Measurements from ENCODE around the gene HSPA14. TPM values are rescaled to one million over a fixed set of nuclear protein-coding genes. Genes with fewer than 3 reads are reported as not detected.
"Not testable (repeated sequence)": the region's sequence is repeated elsewhere in the genome, so short reads cannot be mapped to it uniquely, and the experiment has no call there.

Gene HSPA14
- total RNA-seq, 2 donors from 2014 or later = 22.3 to 32.0 TPM

DNA sequence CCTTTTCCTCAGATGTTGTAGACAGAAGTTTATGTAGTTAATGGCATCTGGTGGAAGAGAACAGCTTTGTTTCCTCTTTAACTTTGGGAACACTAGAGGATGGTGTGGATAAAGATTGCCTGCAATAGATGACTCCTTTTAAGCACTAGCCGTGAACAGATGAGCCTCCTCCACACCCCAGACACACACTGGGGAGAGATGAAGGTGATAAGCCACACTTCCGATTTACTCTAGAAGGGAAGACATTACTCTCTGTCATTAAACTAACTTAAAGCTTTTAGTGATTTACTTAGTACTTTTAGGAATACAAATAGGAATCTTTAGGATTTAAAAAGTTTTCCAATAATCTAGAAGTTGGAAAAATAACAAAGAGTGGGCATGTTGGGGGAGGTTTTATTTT lies 6.8 kb downstream of the HSPA14 start:
- ATAC-seq (replicated peaks in 1 of 2) (no peak), DNase-seq (no peak)
- H3K27ac Mint-ChIP-seq = peak overlapping the region; percentile 76
- H3K27me3 Mint-ChIP-seq (ENCODE audit: low read depth) = no peaks in the 10 kb centered on the region
- H3K9me3 Mint-ChIP-seq = no peaks in the 10 kb centered on the region
- H3K36me3 Mint-ChIP-seq (ENCODE audit: insufficient read depth in 2 of 2) = peaks cover 4 to 27% of the 10 kb centered on the region in 2 donors
- H3K4me3 Mint-ChIP-seq = no peak overlapping the region
- H3K4me1 Mint-ChIP-seq (ENCODE audit: low read depth) = peaks cover 11% of the 10 kb centered on the region

DNA sequence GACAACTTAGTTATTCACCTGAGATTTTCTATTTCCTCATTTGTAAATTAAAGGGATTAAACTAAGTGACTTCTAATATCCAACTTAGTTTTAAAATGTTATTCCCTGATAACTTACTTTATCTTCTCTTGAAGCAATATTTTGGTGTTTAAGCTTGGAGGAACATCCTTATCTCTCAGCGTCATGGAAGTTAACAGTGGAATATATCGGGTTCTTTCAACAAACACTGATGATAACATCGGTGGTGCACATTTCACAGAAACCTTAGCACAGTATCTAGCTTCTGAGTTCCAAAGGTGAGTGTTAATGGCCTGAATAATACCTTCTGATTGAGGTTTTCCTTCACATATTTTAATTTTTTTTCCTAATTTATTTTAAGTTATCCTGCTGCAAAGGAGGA lies 14.1 kb downstream of the HSPA14 start:
- Mint-ChIP-seq H3K36me3 (ENCODE audit: insufficient read depth in 2 of 2) (peaks cover 4 to 18% of the 10 kb centered on the region in 2 donors), H3K27me3 (ENCODE audit: low read depth) (no peaks in the 10 kb centered on the region), H3K4me3 (no peak overlapping the region), H3K4me1 (ENCODE audit: low read depth) (no peaks in the 10 kb centered on the region), H3K9me3 (no peaks in the 10 kb centered on the region), H3K27ac (no peak overlapping the region)
- no peak for DNase-seq
- no peak for ATAC-seq (replicated peaks in 1 of 2)

DNA sequence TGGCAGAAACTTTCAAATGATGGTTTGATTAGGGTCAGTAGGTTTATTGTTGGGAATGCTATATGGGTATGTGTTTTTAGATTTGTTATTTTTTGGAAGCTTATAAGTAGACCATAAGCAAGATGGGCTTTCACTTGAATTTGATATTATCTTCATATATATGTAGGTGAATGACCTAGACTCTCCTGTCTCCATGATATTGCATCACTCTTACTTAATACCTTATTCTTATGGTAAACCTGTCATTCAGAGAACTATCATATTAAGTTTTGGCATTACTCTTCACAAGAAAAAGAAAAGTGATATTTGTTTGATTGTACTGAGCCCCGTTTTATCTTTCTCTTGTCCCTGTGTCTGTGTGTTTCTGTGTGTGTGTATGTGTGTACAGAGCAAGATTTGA lies 17.3 kb downstream of the HSPA14 start:
- Mint-ChIP-seq H3K4me1 (ENCODE audit: low read depth) (no peaks in the 10 kb centered on the region), H3K27ac (peak overlapping the region; percentile 63), H3K4me3 (no peak overlapping the region), H3K27me3 (ENCODE audit: low read depth) (no peaks in the 10 kb centered on the region), H3K9me3 (no peaks in the 10 kb centered on the region), H3K36me3 (ENCODE audit: insufficient read depth in 2 of 2) (peaks cover 10 to 22% of the 10 kb centered on the region in 2 donors)
- DNase-seq (no peak), ATAC-seq (replicated peaks in 1 of 2) (no peak)

DNA sequence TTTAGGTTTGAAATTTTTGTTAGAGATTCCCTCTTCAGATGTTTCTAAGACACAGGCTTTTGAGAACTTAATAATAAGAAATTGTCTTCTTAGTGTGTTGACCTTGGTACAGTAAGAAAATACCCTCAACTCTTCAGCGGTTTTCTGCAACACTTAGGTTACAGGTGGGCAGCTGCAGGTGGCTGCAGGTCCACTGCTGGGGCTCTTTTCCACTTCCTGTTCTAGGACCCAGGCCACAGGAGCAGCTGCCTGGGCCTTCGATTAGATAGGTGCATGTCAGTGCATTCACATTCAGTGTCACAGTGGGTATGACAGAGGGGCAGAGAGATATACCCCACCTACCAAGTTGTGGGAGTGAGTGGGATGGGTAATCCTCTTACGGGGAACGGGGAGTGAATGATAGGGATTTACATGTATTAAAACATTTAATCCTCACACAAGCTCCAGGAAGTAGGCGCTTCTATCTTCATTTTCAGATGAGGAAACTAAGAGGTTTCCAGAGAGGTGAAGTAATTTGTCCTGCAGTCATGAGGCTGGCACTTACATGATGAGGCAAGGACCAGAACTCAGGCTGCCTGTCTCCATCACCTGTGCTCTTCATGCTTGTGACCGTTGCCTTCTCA lies 20.3 kb downstream of the HSPA14 start:
- no peaks in the 10 kb centered on the region for H3K9me3 Mint-ChIP-seq
- no peak overlapping the region for H3K4me3 Mint-ChIP-seq
- peaks cover 15 to 29% of the 10 kb centered on the region in 2 donors for H3K36me3 Mint-ChIP-seq (ENCODE audit: insufficient read depth in 2 of 2)
- DNase-seq = no peak
- no peaks in the 10 kb centered on the region for H3K27me3 Mint-ChIP-seq (ENCODE audit: low read depth)
- no peak for ATAC-seq (replicated peaks in 1 of 2)
- no peaks in the 10 kb centered on the region for H3K4me1 Mint-ChIP-seq (ENCODE audit: low read depth)
- no peak overlapping the region for H3K27ac Mint-ChIP-seq

DNA sequence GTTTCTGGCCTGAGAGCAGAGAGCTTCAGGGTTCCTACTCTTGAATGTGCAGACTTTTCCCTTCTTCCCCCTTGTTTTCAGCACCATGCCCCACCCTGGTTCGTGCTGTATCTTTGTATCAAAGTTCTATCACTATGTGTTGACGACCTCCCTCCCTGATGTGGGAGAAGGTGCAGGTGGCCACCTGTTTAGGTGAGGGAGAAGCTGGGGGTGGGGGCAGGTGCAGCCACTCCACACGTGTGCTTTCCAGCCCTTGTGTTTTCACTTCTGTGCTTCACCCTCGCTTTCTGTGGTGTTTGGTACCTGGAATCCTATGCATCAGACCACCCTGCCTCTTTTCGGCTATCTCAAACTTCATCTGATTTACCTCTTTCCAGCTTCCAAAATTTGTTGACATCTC lies 20.9 kb downstream of the HSPA14 start:
- Mint-ChIP-seq H3K36me3 (ENCODE audit: insufficient read depth in 2 of 2) (peaks cover 15 to 27% of the 10 kb centered on the region in 2 donors), H3K4me1 (ENCODE audit: low read depth) (no peaks in the 10 kb centered on the region), H3K27me3 (ENCODE audit: low read depth) (no peaks in the 10 kb centered on the region), H3K27ac (no peak overlapping the region), H3K9me3 (no peaks in the 10 kb centered on the region), H3K4me3 (no peak overlapping the region)
- DNase-seq = no peak
- ATAC-seq (replicated peaks in 1 of 2) = no peak

DNA sequence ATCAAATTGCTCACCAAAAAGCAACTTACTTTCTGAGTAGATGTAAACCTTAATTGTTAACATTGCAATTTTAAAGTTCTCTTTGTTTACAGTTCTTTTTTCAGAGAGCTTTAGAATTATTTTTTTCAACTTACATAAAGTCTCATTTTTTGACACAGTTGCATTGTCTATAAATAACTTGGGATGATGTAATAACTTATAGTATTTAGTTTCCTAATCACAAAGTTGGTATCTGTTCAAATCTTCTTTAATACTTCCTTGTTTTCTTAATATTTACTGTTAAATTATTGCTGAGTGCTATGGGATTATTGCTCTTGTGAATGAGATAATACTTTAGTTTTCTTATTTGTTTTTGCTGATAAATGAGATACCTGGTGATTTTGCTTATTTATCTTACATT lies 21.7 kb downstream of the HSPA14 start:
- no peaks in the 10 kb centered on the region for H3K27me3 Mint-ChIP-seq (ENCODE audit: low read depth)
- H3K9me3 Mint-ChIP-seq = no peaks in the 10 kb centered on the region
- H3K27ac Mint-ChIP-seq = no peak overlapping the region
- no peaks in the 10 kb centered on the region for H3K4me1 Mint-ChIP-seq (ENCODE audit: low read depth)
- no peak overlapping the region for H3K4me3 Mint-ChIP-seq
- peaks cover 12 to 25% of the 10 kb centered on the region in 2 donors for H3K36me3 Mint-ChIP-seq (ENCODE audit: insufficient read depth in 2 of 2)
- ATAC-seq (replicated peaks in 1 of 2) (no peak), DNase-seq (no peak)

DNA sequence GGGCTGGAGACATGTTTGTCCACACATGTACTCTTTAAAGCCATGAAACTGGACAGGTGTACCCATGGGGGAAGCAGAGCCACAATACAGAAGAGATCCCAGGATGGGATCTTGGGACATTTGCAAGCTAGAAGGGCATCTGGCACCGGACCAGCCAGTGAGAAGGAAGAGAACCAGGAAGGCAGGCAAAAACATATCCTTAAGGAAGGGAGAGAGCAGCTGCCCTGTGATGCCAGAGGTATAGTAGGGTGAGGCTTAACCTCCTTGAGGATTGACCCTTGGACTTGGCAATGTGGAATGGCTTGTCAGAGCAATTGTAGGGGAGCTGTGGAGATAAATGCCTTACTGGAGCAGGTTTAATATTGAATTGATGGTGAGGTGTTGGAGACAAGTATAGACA lies 22.7 kb downstream of the HSPA14 start:
- ATAC-seq (replicated peaks in 1 of 2) (no peak), DNase-seq (no peak)
- H3K4me3 Mint-ChIP-seq = no peak overlapping the region
- H3K9me3 Mint-ChIP-seq = no peaks in the 10 kb centered on the region
- H3K27me3 Mint-ChIP-seq (ENCODE audit: low read depth) = no peaks in the 10 kb centered on the region
- H3K27ac Mint-ChIP-seq = no peak overlapping the region
- peaks cover 11 to 22% of the 10 kb centered on the region in 2 donors for H3K36me3 Mint-ChIP-seq (ENCODE audit: insufficient read depth in 2 of 2)
- no peaks in the 10 kb centered on the region for H3K4me1 Mint-ChIP-seq (ENCODE audit: low read depth)

DNA sequence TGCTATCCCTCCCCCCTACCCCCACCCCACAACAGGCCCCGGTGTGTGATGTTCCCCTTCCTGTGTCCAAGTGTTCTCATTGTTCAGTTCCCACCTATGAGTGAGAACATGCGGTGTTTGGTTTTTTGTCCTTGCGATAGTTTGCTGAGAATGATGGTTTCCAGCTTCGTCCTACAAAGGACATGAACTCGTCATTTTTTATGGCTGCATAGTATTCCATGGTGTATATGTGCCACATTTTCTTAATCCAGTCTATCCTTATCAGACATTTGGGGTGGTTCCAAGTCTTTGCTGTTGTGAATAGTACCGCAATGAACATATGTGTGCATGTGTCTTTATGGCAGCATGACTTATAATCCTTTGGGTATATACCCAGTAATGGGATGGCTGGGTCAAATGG lies 26.4 kb downstream of the HSPA14 start:
- H3K4me1 Mint-ChIP-seq (ENCODE audit: low read depth); H3K27me3 Mint-ChIP-seq (ENCODE audit: low read depth); H3K9me3 Mint-ChIP-seq; H3K4me3 Mint-ChIP-seq; ATAC-seq (replicated peaks in 1 of 2); DNase-seq; H3K27ac Mint-ChIP-seq: not testable (repeated sequence)
- peaks cover 7 to 24% of the 10 kb centered on the region in 2 donors for H3K36me3 Mint-ChIP-seq (ENCODE audit: insufficient read depth in 2 of 2)

DNA sequence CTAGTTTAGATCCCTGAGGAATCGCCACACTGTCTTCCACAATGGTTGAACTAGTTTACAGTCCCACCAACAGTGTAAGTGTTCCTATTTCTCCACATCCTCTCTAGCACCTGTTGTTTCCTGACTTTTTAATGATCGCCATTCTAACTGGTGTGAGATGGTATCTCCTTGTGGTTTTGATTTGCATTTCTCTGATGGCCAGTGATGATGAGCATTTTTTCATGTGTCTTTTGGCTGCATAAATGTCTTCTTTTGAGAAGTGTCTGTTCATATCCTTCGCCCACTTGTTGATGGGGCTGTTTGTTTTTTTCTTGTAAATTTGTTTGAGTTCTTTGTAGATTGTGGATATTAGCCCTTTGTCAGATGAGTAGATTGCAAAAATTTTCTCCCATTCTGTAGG lies 26.8 kb downstream of the HSPA14 start:
- not testable (repeated sequence) for H3K4me1 Mint-ChIP-seq (ENCODE audit: low read depth); ATAC-seq (replicated peaks in 1 of 2); H3K27me3 Mint-ChIP-seq (ENCODE audit: low read depth); H3K9me3 Mint-ChIP-seq; H3K4me3 Mint-ChIP-seq; H3K27ac Mint-ChIP-seq; DNase-seq
- peaks cover 9 to 27% of the 10 kb centered on the region in 2 donors for H3K36me3 Mint-ChIP-seq (ENCODE audit: insufficient read depth in 2 of 2)

DNA sequence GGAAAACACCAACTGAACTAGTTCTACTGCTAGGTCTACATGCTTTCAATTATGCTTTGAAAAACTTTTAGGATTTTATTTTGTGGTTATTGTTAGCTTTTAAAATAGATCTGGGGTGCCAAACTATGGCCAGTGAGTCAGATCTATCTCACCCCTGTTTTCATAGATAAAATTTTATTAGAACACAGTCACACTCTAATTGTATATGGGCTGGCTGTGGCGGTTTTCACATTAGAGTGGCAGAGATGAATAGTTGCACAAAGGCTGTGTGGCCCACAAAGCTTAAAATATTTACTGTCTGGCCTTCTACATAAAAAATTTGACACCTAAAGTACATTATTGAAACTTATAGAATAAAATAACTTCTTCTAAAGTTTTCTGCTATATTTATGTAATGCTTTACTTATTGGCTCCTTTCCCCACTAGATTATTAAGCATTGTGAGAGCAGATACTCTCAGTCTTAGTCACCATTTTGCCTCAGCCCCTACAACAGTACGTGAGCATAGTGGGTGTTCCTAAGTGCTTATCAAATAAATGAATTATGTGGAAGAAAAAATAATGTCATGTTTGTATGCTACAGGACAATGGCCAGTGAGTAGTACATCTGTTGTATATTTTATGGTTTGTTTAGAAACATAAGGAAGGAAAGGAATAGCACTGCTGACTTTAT lies 35.1 kb downstream of the HSPA14 start:
- no peak overlapping the region for H3K4me3 Mint-ChIP-seq
- no peaks in the 10 kb centered on the region for H3K27me3 Mint-ChIP-seq (ENCODE audit: low read depth)
- no peak for ATAC-seq (replicated peaks in 1 of 2)
- no peak for DNase-seq
- H3K4me1 Mint-ChIP-seq (ENCODE audit: low read depth) = peaks cover 19% of the 10 kb centered on the region
- peaks cover 2 to 10% of the 10 kb centered on the region in 2 donors for H3K36me3 Mint-ChIP-seq (ENCODE audit: insufficient read depth in 2 of 2)
- no peak overlapping the region for H3K27ac Mint-ChIP-seq
- H3K9me3 Mint-ChIP-seq = no peaks in the 10 kb centered on the region

DNA sequence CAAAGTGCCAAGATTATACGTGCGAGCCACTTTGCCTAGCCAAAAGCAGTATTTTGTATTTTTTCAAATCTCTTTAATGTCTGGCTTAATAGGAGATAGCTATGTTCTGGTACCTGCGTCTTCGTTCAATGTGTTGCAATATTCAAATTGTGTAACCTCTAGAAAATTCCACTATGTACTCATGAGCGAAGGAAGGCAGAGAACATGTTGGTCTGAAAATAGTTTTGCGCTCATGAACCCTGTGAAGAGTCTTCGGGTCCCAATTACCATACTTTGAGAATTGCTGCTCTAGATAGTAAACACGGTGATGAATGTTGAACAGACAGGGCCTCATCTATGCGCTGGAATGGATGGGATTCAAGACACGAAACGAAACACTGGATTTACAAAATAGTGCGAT lies 37.8 kb downstream of the HSPA14 start:
- Mint-ChIP-seq H3K9me3 (no peaks in the 10 kb centered on the region), H3K27me3 (ENCODE audit: low read depth) (no peaks in the 10 kb centered on the region), H3K36me3 (ENCODE audit: insufficient read depth in 2 of 2) (peaks cover 0 to 2% of the 10 kb centered on the region in 2 donors), H3K27ac (no peak overlapping the region), H3K4me1 (ENCODE audit: low read depth) (peaks cover 29% of the 10 kb centered on the region), H3K4me3 (peak overlapping the region in 1 of 2 donors; percentile 96)
- no peak for ATAC-seq (replicated peaks in 1 of 2)
- DNase-seq = no peak

DNA sequence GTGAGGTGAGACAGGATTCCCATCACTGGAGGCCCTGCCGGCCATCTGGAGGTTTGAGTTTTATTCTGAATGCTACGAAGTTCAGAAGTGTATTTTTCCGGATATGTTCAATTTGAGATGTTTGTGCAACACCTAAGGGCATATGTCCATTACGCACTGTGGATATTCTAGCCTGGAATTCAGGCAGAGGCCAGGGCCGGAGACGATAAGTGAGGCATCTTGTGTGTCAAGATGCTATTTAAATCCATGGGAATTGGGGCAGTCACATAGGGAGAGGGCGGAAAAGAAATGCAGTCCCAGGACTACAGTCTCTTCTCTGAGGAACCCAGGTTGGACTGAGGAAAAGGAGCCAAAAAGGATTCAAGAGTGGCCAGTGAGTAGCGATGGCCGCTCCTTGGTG lies 38.7 kb downstream of the HSPA14 start:
- Mint-ChIP-seq H3K27me3 (ENCODE audit: low read depth) (no peaks in the 10 kb centered on the region), H3K4me1 (ENCODE audit: low read depth) (peaks cover 34% of the 10 kb centered on the region), H3K4me3 (peak overlapping the region; percentile 94 to 96), H3K27ac (peak overlapping the region; percentile 9), H3K9me3 (no peaks in the 10 kb centered on the region), H3K36me3 (ENCODE audit: insufficient read depth in 2 of 2) (peaks cover under 1 to 2% of the 10 kb centered on the region in 2 donors)
- no peak for ATAC-seq (replicated peaks in 1 of 2)
- DNase-seq = no peak

DNA sequence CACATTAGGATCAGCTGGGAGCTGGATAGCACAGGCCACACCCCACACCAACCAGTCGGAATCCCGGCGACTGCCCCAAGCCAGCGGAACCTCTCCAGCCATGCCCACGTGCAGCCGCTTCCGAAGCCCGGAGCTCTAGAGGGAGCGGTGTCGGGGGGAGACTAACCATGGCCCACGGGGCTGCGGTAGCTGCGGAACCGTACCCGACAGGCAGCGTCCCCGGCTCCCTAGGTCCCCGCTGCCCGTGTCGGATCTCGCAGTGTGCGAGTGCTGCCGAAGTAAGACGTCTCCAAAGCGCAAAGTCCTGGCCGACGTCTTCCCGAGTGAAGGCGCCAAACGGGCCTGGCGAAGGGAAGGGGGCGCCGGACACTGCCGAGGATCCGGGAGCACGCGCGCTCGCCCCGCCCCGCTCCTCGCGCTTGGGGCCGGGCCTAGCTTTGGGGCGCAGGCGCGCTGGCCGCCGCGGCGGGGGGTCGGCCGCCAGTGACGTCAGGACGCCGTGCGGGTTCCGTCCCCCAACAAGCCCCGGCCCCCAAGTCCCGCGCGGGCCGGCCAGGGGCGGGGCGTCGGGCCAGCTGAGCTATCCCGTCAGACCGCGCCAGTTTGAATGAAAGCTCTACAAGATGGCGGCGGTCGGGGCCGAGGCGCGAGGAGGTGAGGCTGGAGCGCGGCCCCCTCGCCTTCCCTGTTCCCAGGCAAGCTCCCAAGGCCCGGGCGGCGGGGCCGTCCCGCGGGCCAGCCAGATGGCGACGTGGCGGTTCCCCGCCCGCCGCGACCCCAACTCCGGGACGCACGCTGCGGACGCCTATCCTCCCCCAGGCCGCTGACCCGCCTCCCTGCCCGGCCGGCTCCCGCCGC lies 40.4 kb downstream of the HSPA14 start, which contains the start of gene SUV39H2:
TSS of gene SUV39H2 (plus strand) at position 601 of the 858 bp plus-strand sequence. CDS start at position 624, 23 bp downstream.
- Mint-ChIP-seq H3K4me1 (ENCODE audit: low read depth) (peaks cover 48% of the 10 kb centered on the region), H3K9me3 (no peaks in the 10 kb centered on the region), H3K4me3 (peak within 1 kb of the TSS; percentile 96), H3K27ac (peak within 1 kb of the TSS; percentile 63), H3K36me3 (ENCODE audit: insufficient read depth in 2 of 2) (peaks cover 5 to 6% of the 10 kb centered on the region in 2 donors), H3K27me3 (ENCODE audit: low read depth) (no peaks in the 10 kb centered on the region)
- ATAC-seq (replicated peaks in 1 of 2) (peak; percentile 95 to 96), DNase-seq (peak; percentile 95 to 97)
